GM21360 (cell line): ENCODE results near the gene BRINP1.

ENCODE experiments used
- ATAC-seq: cut with Tn5 transposase; IDR thresholded peaks from one replicate; pipeline ENCODE4 v1.9.1; 2021; ENCODE audit warnings: mild to moderate bottlenecking, moderate library complexity; ENCODE audit not compliant: unreplicated experiment

The BRINP1 gene, protein sequence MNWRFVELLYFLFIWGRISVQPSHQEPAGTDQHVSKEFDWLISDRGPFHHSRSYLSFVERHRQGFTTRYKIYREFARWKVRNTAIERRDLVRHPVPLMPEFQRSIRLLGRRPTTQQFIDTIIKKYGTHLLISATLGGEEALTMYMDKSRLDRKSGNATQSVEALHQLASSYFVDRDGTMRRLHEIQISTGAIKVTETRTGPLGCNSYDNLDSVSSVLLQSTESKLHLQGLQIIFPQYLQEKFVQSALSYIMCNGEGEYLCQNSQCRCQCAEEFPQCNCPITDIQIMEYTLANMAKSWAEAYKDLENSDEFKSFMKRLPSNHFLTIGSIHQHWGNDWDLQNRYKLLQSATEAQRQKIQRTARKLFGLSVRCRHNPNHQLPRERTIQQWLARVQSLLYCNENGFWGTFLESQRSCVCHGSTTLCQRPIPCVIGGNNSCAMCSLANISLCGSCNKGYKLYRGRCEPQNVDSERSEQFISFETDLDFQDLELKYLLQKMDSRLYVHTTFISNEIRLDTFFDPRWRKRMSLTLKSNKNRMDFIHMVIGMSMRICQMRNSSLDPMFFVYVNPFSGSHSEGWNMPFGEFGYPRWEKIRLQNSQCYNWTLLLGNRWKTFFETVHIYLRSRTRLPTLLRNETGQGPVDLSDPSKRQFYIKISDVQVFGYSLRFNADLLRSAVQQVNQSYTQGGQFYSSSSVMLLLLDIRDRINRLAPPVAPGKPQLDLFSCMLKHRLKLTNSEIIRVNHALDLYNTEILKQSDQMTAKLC

GRCh38 chr9:119368681-119369581 lies at the start of gene BRINP1:
TSS of gene BRINP1 (minus strand) at chr9:119369435. CDS start at chr9:119313355, 56,080 bp downstream.
- no peak for ATAC-seq

DNA sequence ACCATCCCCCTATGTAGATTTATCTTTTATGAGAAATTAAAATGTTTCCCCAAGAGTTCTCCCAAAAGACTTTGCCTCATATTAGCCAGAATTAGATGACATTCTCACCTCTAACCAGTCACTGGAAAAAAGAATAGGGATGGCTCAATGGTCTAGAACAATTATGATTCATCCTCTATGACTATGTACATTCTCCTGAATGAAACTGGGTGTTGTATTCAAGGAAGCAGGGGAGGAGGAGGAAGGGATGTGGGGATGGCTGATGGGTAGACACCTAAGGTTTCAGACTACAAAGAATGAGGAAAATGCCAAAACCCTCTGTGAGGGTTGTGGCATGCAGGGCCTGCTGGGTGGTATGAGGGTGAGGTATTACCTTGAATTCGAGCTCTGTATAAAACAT lies 49.5 kb upstream of the BRINP1 start:
- ATAC-seq = no peak

GRCh38 chr9:119416793-119417192 lies 47.6 kb upstream of the BRINP1 start:
- no peak for ATAC-seq

DNA sequence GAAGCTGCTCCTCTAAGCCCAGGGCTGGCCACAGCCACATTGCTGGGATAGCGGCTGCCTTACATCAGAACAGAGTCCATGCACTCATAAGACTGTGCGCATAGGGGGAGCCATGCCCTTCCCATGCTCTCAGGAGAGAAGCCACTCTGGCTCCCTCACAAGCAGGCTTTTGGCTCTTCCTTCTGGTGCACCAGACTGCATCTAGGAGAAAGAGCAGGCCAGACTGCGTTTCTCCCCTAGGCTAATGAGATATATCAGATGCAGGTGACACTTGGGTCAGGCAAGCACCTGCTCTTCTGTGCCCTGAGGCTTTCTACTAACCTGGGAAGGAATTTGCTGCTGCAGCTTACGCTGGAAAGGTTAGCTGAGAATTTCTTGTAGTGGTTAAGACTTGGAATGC lies 43.2 kb upstream of the BRINP1 start:
- no peak for ATAC-seq

- ATAC-seq = no peak
Measured at GRCh38 chr9:119409552-119409951, 40.3 kb upstream of the BRINP1 start.

DNA sequence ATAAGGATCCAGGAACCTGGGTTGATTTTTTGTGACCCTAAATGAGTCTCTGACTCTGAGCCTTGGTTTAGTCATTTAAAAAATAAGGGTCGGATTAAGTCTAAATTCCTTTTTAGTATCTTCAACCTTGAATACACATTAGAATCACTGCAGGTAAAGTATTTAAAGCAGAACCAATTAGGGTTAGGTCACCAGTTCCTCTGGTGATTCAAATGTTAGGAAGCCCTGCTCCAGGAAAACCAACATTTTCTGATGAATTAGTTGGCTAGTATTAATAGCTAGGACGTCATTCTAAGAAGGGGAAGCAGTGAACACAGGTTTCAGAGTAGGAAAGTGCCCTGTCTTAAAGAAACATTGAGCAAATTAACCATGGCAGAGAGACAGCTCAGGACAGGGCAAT lies 31.4 kb upstream of the BRINP1 start:
- ATAC-seq = no peak

- ATAC-seq = no peak
Measured at GRCh38 chr9:119398350-119398749, 29.1 kb upstream of the BRINP1 start.

GRCh38 chr9:119391878-119392277 lies 22.6 kb upstream of the BRINP1 start:
- no peak for ATAC-seq

- no peak for ATAC-seq
Measured at GRCh38 chr9:119375892-119376291, 6.7 kb upstream of the BRINP1 start.

DNA sequence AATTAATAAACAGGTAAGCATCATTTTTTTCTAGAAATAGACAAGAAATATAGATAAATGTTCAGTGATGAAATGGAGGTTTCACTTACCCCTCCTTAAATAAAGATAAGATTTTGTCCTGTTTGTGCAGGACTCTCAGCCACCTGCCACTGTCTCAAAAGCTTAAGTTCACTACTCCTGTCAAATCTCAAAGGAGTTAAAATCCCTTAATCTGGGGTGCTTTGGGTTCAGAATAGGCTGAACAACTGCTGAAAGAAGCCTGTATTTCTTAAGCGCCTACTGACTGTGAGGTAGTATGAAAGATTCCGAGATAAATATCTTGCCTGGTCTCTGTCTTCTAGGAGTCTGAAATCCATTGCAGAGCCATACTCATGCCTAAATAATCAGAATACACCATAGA lies 3.7 kb upstream of the BRINP1 start:
- no peak for ATAC-seq

DNA sequence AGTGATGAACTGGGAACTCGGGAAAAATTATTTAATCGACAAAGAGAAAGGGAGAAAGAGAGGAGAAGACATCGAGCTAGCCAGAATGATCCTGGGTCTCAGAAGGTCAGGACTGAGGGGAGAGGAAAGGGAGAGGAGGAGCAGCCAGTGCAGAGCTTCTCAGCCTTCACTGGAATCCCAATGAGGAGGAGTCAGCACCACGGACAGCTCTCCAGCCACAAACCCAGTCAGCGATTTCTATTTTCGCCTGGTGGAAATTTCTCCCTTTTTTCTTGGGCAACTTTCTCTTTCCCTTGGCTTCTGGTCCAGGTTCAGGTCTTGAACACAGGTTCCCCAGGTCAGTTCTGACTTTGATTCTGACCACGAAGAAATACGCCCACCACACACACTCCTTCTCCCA lies 1.6 kb upstream of the BRINP1 start:
- ATAC-seq = no peak

GRCh38 chr9:119369680-119370366 lies 588 bp upstream of the BRINP1 start:
- no peak for ATAC-seq

- ATAC-seq = no peak
Measured at GRCh38 chr9:119368179-119368578, 1.1 kb downstream of the BRINP1 start.

DNA sequence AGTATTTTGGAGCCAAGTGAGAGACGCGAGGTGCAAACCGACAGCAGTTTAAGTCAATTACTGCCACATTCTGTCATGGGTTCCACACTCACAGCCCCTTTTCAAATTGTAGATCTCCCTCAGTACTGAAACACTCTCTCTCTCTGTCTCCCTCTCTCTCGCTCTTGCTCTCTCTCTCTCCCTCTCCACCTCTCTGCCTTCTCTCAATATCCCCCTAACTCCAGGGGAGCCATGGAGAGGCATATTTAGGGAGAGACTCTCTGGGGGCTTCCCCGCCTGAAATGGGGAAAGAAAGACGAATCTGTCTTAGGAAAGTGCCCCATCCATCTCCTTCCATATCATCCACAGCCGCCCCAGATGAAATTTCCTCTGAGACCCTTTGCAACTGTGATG lies 1.6 kb downstream of the BRINP1 start:
- no peak for ATAC-seq

DNA sequence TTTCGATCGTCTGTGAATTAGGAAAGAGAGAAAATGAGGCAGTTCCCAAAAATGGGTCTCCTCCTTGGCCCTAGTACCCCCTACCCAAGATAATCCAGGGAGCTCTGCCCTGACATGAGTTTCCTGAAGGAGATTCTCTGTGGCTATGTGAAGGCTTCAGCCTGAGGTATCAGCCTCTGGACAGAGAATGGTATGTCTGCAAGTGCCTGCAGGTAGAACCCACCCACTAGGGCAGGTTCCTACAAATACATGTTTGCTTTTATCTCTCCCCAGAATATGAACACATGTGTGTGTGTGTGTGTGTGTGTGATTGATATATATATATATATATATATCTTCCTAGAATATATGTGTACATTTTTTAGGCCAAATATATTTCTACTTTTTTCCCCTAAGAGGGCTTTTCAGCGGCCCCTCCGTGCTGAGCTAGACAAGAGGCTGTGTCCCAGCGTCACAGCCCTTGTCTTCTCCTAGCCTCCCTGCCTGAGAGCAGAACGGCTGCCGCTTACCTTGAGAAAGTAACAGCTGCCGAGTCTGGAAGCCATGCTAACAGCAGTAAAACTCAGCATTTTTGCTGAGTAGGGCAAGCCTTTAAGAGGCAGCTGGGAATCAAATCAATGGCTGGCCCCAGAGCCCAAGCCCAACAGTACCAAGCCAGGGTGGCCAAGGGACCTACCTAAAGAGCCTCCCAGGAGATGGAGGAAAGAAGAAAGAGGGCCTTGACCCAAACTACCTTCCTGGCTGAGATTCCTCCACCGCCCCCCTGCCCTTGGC lies 2.1 kb downstream of the BRINP1 start:
- ATAC-seq = no peak

DNA sequence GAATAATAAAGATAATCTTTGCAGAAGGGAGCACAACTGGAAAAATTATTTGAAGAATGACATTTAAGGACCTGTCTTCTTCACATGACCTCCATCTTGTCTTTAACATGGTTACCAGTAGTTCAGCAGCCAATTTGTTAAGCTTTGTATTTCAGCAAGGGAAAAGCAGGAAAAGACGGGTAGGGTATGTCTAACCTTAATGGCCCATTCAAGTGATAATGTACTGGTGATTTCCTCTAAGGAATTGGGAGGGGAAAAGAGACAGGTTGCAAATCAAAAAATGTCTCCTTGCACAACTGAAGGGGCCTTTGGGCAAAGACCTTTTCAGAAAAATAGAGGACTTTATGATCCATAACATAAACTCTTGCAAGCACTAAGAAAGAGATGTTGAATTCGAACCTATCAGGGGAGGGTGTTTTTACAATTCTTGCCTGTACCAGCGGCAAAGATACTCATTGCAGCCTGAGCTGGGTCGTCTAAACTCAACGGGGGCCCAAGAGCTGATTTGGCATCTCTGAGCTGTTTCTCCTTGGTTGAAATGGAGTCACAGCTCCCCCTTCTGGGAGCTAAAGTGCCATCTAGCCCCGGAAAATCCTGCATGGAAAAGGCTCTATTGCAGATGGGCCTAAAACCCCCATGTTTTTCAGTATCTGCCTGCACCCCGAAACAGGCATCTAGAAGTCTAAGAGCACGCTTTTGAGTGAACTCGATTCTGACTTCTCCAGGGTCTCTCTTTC lies 3.8 kb downstream of the BRINP1 start:
- ATAC-seq = no peak

- no peak for ATAC-seq
Measured at GRCh38 chr9:119360237-119360636, 9.0 kb downstream of the BRINP1 start.

- ATAC-seq = no peak
Measured at GRCh38 chr9:119357336-119358096, 11.7 kb downstream of the BRINP1 start.
